GM18502 (cell line): ENCODE data around the gene CYSRT1.
A peak's percentile ranks its signal among the peaks of the same experiment; 100 is the strongest.

Source experiments
- ATAC-seq: cut with Tn5 transposase; IDR thresholded peaks from one replicate; pipeline ENCODE4 v1.9.1; 2021; ENCODE audit warnings: mild to moderate bottlenecking; ENCODE audit not compliant: unreplicated experiment, poor library complexity

CYSRT1 gene

GRCh38 chr9:137224830-137225694 lies at the start of gene CYSRT1:
TSS of gene CYSRT1 (plus strand) at chr9:137225174. CDS start at chr9:137225622, 448 bp downstream.
- no peak for ATAC-seq

DNA sequence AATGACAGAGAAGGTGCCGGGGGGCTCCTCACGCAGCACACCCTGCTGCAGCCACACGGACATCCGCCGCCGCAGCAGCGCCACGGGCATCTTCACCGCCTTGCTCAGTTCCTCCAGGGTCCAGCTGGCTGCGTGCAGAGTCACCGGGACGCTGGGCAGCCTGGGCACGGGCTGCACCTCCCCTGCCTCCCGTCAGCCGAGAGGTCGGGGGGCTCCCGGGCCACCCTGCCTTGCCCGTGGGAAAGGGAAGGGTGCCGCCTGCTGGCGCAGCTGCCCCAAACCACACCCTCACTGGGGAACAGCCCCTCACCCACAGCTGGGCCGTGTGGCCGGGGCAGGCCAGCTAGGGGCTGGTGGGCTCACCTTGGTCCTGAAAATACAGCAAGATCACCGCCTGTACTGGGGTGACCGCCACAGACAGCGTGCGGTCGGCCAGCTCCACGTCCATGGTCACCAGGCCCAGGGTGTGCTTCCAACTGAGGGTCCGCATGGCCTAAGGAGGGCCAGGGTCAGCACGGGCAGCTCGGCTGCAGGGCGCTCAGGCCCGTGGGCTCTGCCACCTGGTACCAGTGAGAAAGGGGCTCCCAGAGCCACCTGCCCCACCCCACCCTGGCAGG lies 49.5 kb upstream of the CYSRT1 start:
- ATAC-seq, result no peak

- no peak for ATAC-seq
Observed at GRCh38 chr9:137176302-137177182, 48.4 kb upstream of the CYSRT1 start.

DNA sequence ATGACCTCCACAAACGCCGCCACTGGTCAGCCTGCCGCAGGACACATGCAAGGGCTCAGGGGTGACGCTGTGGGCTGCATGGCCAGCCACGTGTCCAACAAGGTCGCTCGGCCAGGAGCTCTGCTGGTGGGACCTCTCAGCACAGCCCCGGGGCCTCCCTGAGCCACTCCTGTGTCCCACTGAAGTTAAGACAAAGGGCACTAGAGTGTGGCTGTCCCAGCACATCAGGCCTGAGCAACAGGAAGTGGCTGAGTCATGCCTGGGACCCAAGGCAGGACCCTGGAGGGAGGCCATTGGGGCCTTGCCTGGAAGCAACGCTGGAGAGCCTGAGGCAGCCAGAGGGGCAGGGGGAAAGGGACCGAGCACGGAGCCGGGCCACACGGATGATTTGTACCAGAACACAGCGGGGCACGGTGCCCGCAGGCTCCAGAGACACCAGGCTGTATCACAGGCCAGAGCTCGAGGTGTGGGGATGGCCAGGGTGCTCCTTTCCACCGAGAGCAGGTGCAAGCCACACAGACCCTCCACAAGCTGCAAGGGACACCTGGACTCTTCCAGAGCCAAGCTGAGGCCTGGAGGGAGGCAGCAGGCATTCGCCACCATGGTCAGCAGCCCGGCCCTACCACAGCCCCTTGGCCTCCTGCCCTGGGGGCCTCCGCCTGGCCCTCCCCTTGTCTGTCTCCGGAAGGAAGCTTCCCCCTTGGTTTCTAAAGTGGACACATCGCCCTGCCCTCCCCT lies 46.6 kb upstream of the CYSRT1 start:
- no peak for ATAC-seq

DNA sequence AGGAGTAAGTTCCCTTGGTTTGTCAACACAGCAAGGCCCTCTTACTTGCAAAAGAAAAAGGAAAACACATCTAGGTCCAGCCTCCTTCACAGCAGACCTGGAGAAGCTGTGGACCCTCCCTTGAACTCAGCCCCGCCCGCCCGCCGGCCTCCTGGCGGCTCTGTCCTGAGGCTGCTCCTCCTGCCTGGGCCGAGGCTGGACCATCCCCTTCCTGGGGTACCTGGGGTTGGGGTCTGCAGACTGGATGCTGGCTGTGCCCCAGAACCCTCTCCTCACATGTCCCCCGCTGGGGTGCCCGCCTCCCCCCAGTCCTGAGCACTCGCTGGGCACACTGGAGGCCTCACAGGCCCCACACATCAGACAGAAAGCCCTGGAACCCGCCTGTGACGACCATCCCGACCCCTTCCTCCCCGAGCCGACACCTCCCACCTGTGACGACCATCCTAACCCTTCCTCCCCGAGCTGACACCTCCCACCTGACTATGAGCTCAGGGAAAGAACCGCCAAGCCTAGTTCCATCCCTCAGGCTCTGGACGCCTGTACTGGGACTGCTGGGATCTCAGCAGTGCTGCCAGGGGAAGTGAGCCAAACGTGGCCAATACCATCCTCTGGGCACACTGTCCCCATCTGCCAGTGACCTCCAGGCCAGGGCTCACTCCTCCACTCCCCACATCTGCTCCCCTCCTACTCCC lies 45.9 kb upstream of the CYSRT1 start:
- ATAC-seq, result no peak

GRCh38 chr9:137179761-137180160 lies 45.2 kb upstream of the CYSRT1 start:
- ATAC-seq, result no peak

- ATAC-seq, result no peak
Observed at GRCh38 chr9:137180491-137180890, 44.5 kb upstream of the CYSRT1 start.

GRCh38 chr9:137181680-137182079 lies 43.3 kb upstream of the CYSRT1 start:
- no peak for ATAC-seq

- no peak for ATAC-seq
Observed at GRCh38 chr9:137182836-137183235, 42.1 kb upstream of the CYSRT1 start.

DNA sequence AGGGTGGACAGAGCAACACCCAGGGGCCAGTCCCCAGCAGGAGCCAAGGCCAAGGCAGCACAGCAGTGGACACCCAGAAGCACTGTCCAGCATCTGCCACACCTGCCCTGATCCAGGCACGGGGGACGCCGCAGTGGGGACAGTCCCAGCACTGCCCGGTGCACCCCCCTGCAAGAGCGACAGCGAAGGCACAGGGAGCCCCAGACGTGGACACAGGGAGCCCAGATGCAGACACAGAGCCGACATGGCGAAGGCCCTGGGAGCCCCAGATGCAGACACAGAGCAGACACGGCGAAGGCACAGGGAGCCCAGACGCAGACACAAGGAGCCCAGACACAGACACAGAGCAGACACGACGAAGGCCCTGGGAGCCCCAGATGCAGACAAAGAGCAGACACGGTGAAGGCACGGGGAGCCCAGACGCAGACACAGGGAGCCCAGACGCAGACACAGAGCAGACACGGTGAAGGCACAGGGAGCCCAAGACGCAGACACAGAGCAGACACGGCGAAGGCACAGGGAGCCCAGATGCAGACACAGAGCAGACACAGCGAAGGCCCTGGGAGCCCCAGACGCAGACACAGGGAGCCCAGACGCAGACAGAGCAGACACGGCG lies 40.9 kb upstream of the CYSRT1 start:
- no peak for ATAC-seq

- no peak for ATAC-seq
Observed at GRCh38 chr9:137184881-137185660, 39.9 kb upstream of the CYSRT1 start.

DNA sequence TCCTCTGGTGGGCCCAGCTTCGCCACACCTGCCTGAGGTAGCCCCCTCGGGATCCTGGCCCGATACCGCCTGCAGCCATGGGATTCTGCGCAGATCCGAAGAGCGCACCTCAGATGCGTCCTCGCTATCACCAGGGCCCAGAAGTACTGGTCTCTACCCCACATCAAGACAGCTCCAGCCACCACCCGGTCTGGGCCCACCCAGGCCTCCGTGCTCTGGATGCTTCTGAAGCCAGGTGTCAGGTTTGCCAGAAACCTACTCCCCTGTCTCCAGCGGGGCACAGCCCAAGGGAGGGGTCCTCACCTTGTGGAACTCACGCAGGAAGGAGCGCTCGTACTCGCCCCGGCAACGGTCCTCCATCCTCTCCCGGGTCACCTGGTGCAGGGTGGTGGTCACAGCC lies 39.1 kb upstream of the CYSRT1 start:
- ATAC-seq, result no peak

- no peak for ATAC-seq
Observed at GRCh38 chr9:137186385-137186784, 38.6 kb upstream of the CYSRT1 start.

- ATAC-seq, result no peak
Observed at GRCh38 chr9:137187386-137187785, 37.6 kb upstream of the CYSRT1 start.

GRCh38 chr9:137188086-137188489 lies 36.9 kb upstream of the CYSRT1 start:
- ATAC-seq, result no peak

DNA sequence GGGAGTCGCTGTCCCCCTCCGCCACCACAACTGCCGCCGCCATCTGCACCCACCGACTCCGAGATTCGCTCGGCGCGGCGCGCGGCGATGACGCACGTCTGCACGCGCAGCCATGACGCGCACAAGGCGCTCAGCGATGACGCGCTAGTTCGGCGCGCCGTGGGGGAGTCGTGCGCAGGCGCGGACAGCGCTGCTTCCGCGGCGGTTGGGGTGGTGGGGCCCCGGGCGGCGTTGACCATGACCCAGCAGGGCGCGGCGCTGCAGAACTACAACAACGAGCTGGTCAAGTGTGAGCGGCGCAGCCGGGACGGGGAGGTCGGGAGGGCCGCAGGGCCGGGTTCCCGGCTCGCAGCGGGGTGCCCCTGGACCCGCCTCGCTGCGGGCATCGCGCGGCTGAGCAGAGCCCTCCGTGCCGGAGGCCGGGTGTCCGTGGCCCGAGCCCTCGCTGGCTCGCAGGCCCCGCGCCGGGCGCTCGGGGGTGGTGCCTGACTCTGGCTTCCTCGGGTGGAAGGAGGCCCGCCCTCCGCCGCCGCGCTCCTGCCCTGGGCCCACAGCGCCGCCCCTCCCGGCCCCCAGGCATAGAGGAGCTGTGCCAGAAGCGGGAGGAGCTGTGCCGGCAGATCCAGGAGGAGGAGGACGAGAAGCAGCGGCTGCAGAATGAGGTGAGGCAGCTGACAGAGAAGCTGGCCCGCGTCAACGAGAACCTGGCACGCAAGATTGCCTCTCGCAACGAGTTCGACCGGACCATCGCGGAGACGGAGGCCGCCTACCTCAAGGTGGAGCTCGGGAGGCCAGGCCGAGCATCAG lies 36.3 kb upstream of the CYSRT1 start, which contains the start of the genes ANAPC2 and SSNA1:
ANAPC2 (minus strand) TSS at position 71 of the 807 bp plus-strand sequence; CDS start at position 43, 28 bp downstream.
SSNA1 (plus strand) TSS at position 187 of the 807 bp plus-strand sequence; CDS start at position 238, 51 bp downstream.
- peak; percentile 74 for ATAC-seq
